ENCODE data around the gene SPPL3. TPM values are rescaled to one million over a fixed set of nuclear protein-coding genes. Genes with fewer than 3 reads are reported as not detected.
A peak's percentile ranks its signal among the peaks of the same experiment; 100 is the strongest.
"Not testable (repeated sequence)": the region's sequence is repeated elsewhere in the genome, so short reads cannot be mapped to it uniquely, and the experiment has no call there.

The SPPL3 gene
- total RNA-seq, 4 donors from 2014 or later: 5.4 to 82.7 (median 23.2) TPM

DNA sequence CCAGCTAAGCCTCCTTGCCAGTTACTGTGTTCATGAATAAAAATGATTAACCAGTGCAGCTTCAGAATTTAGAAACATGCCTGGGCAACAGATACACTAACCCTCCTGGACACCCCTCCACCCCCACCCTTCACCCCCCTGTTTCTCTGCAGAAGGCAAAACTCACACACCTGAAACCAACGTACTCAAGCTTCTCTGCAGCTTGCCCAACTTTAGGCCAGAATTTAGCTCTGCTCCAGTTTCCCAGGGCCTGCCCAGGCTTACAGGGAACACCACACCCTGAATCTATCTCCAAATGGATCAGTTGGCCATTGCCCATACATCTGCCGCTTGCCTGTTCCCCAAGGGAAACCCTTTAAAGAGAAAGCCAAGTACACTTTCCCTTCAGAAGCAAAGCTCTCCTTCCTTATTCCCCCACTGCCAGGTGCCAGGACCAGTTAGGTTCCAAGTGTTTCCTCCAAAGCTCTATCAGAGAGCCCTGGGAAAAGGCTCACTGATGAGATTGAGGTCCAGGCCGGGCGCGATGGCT lies 1.8 kb upstream of the SPPL3 start:
- H3K27ac ChIP-seq: no peak overlapping the region

GRCh38 chr12:120903412-120904196 lies 554 bp downstream of the SPPL3 start:
- intact Hi-C loops (cut with DNase I; ENCODE audit: low total_unique reads): no loop called here
- no peaks in the 10 kb centered on the region for H3K9me3 ChIP-seq
- peak; percentile 38 to 47 for DNase-seq
- H3K27ac ChIP-seq: peak overlapping the region; percentile 85 to 91
- peak overlapping the region; percentile 92 to 100 for H3K4me3 ChIP-seq
- no peak for TF ChIP-seq POLR2A (IDR thresholded peaks at IDR 0.05)
- TF ChIP-seq, protein P1, sequence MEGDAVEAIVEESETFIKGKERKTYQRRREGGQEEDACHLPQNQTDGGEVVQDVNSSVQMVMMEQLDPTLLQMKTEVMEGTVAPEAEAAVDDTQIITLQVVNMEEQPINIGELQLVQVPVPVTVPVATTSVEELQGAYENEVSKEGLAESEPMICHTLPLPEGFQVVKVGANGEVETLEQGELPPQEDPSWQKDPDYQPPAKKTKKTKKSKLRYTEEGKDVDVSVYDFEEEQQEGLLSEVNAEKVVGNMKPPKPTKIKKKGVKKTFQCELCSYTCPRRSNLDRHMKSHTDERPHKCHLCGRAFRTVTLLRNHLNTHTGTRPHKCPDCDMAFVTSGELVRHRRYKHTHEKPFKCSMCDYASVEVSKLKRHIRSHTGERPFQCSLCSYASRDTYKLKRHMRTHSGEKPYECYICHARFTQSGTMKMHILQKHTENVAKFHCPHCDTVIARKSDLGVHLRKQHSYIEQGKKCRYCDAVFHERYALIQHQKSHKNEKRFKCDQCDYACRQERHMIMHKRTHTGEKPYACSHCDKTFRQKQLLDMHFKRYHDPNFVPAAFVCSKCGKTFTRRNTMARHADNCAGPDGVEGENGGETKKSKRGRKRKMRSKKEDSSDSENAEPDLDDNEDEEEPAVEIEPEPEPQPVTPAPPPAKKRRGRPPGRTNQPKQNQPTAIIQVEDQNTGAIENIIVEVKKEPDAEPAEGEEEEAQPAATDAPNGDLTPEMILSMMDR (IDR thresholded peaks at IDR 0.05): no peak
- H3K36me3 ChIP-seq: no peaks in the 10 kb centered on the region
- no peaks in the 10 kb centered on the region for H3K27me3 ChIP-seq
- H3K4me1 ChIP-seq: no peaks in the 10 kb centered on the region

More for the DNA sequence above, 1.8 kb upstream of the SPPL3 start:
- H3K4me3 ChIP-seq: no peak overlapping the region
- intact Hi-C loops (cut with DNase I; ENCODE audit: low total_unique reads): no loop called here
- H3K9me3 ChIP-seq: no peaks in the 10 kb centered on the region
- H3K36me3 ChIP-seq: no peaks in the 10 kb centered on the region
- no peak for DNase-seq
- H3K4me1 ChIP-seq: no peaks in the 10 kb centered on the region
- no peaks in the 10 kb centered on the region for H3K27me3 ChIP-seq
- TF ChIP-seq, protein P1 (IDR thresholded peaks at IDR 0.05): no peak
- TF ChIP-seq POLR2A (IDR thresholded peaks at IDR 0.05): no peak

GRCh38 chr12:120902846-120903411 lies 1.2 kb downstream of the SPPL3 start:
- TF ChIP-seq, protein P1 (IDR thresholded peaks at IDR 0.05): no peak
- TF ChIP-seq POLR2A (IDR thresholded peaks at IDR 0.05): no peak
- Histone ChIP-seq H3K27ac (peak overlapping the region; percentile 85 to 91), H3K4me1 (no peaks in the 10 kb centered on the region), H3K9me3 (no peaks in the 10 kb centered on the region), H3K27me3 (no peaks in the 10 kb centered on the region), H3K4me3 (peak overlapping the region; percentile 92 to 100), H3K36me3 (no peaks in the 10 kb centered on the region)
- intact Hi-C loops (cut with DNase I; ENCODE audit: low total_unique reads): no loop called here
- DNase-seq: no peak

DNA sequence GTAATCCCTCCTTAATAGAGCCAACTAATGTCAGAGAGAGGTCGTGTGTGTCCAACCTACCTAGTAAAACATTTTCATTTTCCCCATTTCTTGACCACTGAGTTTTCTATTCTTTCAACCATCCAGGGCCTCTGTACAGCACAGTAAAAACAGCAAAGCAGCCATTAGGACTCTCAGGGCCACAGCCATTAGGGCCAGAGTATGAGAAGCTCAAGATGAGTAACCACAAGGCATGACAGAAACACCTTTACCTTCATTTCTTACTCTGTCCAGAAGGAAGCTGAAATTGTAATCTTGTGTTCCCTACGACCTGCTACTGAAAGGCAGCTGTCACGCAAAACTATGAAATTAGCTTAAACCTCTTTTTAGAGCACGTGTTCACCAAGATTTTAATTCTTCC lies 2.3 kb downstream of the SPPL3 start:
- Histone ChIP-seq H3K36me3 (no peaks in the 10 kb centered on the region), H3K27me3 (no peaks in the 10 kb centered on the region), H3K4me1 (no peaks in the 10 kb centered on the region), H3K4me3 (no peak overlapping the region), H3K9me3 (no peaks in the 10 kb centered on the region), H3K27ac (no peak overlapping the region)
- no peak for DNase-seq
- intact Hi-C loops (cut with DNase I; ENCODE audit: low total_unique reads): no loop called here
- TF ChIP-seq, protein P1 (IDR thresholded peaks at IDR 0.05): no peak

- H3K4me1 ChIP-seq; H3K27ac ChIP-seq; intact Hi-C loops (cut with DNase I; ENCODE audit: low total_unique reads); H3K4me3 ChIP-seq; H3K9me3 ChIP-seq; H3K36me3 ChIP-seq; H3K27me3 ChIP-seq; DNase-seq: not testable (repeated sequence)
Measured at GRCh38 chr12:120901101-120901500, 3.1 kb downstream of the SPPL3 start.
